DMS79 treated with DMSO at 0.1 percent for 48 hours (cell line): Measurements from ENCODE around the gene SPI1.

Source experiments
- DNase-seq: peaks from one replicate; lab custom pipeline; 2025; lab: John Stamatoyannopoulos, UW

The SPI1 gene

GRCh38 chr11:47388697-47389576, 10.6 kb upstream of the SPI1 start:
- no peak for DNase-seq

DNA sequence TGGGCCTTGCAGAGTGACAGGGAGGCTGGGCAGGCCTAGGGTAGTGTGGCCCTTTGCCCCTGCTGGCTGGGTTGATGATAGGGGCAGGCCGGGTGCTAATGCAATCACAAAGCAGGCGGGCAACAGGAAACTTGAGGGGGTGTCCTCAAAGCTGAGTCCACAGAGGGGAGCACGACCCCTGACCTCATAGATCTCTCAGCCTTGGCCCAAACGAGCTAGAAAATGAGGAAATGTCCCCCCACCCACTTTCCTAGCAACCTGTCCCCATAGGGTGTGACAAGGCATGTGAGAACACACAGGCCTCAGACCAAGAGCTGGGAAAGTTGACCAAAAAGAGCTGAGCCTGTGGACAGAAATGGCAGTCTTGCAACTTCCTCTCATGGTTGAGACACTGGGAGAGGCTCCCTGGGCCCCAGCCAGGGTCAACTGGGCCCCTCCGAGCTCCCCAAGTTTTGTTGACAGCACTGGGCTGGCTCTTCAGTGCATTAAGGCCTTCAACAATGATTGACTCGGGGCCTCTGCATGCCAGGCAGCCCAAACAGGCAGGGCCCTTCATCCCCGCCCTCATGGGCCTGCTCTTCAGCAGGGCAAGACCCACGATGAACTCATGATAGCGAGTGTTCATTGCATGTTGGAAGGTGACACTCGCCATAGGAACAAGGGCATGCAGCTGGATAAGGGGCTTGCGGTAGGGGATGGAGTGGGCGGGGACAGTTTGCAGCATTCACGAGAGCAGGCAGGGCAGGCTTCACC, 9.8 kb upstream of the SPI1 start:
- DNase-seq = no peak

DNA sequence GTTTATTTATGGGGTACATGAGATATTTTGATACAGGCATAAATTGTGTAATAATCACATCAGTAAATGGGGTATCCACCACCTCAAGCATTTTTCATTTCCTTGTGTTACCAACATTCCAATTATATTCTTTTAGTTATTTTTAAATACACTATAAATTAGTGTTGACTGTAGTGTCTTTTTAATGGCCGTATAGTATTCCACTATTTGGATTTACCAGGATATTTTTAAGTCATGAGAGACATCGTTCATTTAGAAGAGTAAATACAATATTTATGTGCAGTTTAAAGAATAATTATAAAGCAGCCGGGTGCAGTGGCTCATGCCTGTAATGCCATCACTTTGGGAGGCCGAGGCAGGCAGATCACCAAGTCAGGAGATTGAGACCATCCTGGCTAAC, 6.2 kb upstream of the SPI1 start:
- no peak for DNase-seq

DNA sequence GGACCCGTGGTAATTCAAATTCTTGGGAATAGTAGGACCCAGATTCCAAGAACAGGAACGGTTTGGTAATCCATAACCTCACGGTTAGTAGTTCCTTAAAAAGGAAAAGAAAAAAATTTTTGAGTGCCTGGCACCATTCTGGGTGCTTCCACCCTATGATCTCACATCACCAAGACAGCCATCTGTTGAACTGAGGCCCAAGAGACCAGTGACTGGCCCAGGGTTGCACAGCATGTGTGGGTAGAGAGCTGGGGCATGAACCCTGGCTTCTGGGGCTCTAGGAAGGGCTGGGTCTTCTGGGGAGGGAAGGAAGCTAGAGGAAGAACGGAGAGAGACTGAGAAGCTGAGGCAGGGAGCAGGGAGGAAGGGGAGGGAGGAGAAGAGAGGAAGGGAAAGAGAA, 4.7 kb upstream of the SPI1 start:
- no peak for DNase-seq

GRCh38 chr11:47380078-47380477, 1.7 kb upstream of the SPI1 start:
- no peak for DNase-seq

DNA sequence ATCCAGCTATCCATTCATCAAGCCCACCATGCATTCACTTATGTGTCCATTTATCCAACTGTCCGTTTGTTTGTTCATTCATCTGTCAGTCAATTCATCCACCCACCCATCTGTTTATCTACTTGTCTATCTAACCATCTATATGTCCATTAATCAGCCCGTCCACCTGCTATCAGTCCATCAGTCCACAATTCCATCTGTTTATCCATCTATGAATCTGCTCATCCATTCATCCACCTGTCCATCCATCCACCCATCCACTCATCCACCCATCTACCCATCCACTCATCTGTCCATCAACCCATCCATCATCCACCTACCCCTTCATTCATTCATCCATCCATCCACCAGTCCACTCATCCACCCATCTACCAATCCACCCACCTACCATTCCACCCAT, 970 bp upstream of the SPI1 start:
- no peak for DNase-seq

GRCh38 chr11:47378836-47379170, 456 bp upstream of the SPI1 start:
- no peak for DNase-seq

DNA sequence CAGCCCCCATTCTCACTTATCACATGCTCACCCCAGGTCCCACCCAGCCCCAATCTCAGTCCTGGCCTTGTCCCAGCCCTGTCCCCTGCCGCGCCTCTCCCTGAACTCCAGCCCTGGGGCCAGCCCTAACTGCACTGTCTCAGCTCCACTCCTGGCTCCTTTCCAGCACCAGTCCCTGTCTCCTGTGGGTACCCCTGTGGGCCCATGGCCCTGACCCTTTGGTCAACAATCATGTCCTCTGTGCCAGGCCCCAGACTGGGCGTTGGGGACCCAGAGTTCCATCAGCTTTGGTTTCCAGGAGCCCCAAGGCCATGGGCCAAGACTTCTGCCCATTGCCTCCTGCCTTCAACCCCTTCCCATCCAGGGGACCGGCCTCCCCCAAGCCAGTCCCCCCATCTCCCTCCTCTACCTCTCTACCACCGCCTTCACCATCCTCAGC, 757 bp downstream of the SPI1 start:
- no peak for DNase-seq

DNA sequence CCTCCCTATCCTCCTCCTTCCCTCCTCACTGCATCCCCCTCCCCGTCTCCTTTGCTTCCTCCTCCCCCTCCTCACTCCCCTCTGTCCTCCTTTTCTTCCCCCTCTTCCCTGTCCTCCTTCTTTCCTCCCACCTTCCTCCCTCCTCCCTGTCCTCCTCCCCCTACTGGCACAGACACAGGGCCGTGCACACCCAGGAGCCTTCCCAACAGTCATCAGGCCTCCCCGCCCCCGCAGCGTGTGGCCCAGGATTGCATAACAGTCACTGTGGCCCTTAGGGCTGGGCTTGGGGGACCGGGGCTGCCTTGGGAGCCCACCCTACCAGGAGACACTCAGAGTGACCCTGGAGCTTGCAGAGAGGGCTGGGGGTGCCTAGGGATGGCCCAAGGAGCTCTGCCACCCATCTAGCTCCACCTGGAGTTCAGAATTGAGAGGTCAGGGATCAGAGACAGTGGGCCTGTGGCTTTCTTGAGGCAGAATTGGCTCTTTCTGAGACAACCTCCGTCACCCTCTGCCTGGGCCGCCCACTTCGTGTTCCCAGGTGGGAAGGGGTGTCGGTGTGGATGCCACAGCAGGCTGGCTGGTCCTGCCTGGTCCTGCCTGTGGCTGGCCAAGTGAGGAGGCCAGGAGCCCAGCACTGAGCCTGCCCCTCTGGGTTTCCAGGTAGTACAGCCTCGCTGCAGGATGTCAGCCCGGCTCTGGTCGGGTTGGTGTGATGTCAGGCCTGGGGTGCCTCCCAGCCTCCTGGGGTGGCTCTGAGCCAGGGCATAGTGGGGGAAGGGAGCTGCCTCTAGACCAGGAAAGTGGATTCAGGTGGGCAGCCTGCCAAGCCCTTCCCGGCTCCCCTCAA, 1.6 kb downstream of the SPI1 start:
- DNase-seq = no peak

DNA sequence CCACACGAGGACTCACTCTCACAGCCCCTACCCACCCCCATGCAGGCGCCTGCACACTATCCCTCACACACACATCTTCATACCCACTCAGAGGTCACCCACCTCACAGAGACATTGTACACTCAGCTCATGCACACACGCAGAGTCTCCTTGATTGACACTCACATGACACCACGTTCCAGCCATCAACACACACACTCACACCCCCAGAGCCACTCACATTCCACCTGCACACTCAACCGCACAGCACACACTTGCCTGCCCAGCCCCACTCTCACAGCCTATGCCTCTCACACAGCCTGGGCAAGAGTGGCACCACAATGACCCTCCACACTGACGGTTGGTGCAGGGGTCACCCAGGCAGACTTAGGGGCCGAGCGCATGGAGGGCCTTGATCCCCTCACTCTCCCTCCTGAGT, 2.2 kb downstream of the SPI1 start:
- no peak for DNase-seq

- no peak for DNase-seq
Observed at GRCh38 chr11:47375546-47376085, 2.7 kb downstream of the SPI1 start.

DNA sequence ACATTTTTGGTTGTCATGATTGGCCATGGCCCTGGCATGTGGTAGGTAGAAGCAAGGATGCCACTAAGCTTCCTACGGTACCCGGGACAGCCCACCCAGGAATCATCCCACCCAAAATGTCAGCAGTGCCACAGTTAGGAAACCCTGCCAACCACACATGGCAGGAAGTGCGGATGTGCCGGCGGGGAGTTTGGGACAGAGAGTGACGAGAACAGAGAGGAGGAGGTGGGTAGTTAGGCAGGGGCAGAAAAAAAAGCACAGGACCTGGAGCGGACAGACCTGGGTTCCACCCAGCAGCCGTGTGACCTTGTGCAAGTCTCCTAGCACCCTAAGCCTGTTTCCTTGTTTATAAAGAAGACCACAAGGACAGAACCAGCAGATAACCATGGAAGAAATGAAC, 3.3 kb downstream of the SPI1 start:
- DNase-seq = no peak

DNA sequence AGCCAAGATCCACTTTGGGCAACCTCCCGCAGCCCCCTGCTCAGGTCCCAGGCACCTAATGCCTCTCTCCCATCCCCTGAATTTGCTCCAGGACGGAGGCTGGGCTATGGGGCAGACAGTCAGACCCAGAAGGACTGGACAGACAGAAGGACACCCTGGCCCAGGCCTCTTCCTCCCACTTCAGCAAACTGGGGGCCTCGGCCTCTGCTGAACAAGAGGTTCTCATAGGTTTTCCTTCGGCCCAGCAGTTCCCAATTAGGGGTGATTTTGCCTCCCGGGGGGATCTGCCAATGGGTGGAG, 3.7 kb downstream of the SPI1 start:
- DNase-seq = no peak

DNA sequence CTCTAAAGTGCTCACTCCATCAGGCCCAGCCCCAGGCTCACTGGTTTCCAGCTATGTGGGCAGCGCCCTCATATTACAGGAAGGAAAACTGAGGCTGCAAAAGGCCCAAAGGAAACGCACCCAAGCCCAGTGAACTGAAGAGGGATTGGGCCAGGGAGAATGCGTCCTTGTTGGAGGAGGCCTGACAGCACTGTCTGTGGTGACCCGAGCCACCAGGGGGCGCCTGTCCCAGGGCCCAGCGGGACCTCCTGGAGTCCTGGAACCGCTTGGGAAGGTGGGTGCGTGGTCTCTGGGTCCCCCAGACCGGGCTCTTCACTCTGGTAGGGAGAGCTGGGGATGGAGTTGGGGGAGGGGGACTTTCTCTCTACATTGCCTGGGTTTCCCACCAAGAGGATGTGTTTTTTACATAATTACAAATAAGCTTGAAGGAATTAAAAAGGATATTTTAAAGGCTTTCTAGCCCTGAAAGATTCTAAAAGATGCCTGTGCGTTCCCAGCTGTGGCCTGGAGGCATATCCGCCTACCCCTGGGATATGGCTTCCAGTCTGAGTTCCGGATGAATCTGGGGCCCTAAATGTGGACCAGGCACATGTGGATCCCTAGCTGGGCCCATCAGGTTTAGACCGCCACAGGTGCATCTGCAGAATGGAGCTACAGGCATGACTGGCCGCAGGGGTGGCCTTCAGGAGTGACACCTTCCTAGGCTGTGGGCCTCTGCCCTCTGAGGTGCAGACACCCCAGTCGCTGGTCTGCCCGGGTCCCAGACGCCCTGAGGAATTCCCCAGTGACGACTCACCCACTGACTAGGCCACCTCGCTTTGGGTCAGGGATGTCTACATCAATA, 4.2 kb downstream of the SPI1 start:
- peak; percentile 44 for DNase-seq

- no peak for DNase-seq
Observed at GRCh38 chr11:47372422-47372821, 5.9 kb downstream of the SPI1 start.

GRCh38 chr11:47369676-47370075, 8.7 kb downstream of the SPI1 start:
- no peak for DNase-seq

DNA sequence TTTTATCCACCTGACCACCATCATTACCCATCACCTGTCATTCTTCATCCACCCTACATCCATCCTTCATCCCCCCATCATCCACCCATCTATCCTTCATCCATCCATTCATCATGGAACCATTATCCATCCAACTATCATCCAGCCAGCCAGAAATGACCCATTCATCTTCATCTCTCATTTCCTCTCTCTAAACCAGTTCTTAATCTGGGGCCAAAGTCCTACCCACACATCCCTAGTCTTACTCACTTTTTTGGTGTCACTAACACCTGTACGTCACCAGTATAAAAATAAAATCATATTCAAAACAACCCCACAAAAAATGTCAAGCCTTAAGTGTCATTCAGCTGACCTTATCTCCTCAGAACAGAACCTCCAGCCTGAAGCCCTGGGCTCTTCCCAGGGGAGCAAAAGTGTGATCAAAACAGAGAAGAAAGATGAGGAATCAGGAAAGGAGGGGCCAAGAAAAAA, 12.3 kb downstream of the SPI1 start:
- DNase-seq = no peak

GRCh38 chr11:47361419-47361818, 16.9 kb downstream of the SPI1 start:
- no peak for DNase-seq

DNA sequence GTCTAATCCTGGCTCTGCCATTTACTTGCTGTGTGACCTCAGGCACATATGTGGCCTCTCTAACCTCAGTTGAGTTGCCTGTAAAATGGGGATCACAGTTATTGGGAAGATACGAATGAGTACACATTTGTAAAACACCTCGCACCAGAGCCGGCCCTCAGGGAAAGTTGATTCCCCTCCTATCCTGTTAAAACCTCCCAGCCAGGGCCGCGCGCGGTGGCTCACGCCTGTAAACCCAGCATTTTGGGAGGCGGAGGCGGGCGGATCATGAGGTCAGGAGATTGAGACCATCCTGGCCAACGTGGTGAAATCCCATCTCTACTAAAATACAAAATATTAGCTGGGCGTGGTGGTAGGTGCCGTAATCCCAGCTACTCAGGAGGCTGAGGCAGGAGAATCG, 18.0 kb downstream of the SPI1 start:
- DNase-seq = no peak

- no peak for DNase-seq
Observed at GRCh38 chr11:47359586-47359985, 18.8 kb downstream of the SPI1 start.

DNA sequence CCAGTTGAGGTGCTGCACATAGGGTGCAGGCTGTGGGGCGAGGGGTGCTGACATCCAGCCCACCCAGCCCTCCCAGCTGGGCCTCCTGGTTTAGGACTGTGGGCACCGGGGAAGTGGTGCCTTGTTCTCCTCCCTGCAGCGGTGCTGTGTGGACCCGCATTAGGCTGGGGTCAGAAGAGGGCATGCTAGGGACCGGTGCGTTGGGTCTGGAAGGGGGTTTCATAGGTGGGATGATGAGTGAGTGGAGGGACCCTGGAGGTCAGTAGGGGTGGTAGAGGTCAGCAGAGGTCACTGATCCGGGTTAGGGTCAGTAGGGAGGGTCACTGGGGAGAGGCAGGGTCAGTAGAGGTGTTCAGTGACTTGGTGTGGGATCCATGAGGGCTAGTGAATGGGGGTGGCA, 19.2 kb downstream of the SPI1 start:
- DNase-seq = no peak

- DNase-seq = no peak
Observed at GRCh38 chr11:47358731-47359051, 19.7 kb downstream of the SPI1 start.
